GM21619 (cell line): ENCODE results near the gene COPG1.

Experiments used
- ATAC-seq: cut with Tn5 transposase; IDR thresholded peaks from one replicate; pipeline ENCODE4 v1.9.1; 2021; ENCODE audit not compliant: unreplicated experiment

COPG1 gene

DNA sequence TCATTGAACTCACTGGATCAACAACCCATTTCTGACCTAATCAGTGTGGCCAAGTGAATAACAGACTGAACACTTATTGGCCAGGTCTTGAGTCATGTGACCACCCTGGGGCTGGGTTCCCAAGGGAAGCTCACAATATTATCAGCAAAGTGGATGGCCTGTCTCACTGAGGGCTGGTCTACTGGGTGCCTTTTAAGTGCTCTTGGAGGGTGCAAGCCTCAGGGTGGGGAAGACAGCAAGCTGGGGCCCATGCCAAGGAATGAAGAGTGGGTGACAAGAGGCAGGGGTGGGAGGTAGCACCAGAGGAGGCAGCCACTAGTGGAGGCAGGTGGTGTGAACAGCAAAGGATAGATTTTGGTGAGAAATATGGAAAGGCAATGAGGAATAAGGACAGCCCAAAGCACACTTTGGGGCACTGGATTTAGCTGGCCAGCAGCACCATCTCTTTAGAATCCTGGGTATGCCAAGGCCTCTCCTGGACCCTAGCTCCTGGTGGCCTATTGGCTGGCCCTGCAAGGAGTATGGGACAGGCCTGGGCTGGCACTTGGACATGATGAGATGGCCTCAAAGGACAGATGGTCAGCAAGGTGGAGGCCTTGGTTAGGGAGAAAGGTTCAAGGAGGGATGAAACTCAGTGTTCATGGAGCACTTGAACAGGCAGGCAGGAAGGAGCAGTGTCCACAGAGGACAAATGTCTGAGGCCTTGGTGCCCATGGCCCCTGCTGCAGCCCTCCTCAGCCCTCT, 63.4 kb downstream of the COPG1 start:
- no peak for ATAC-seq

DNA sequence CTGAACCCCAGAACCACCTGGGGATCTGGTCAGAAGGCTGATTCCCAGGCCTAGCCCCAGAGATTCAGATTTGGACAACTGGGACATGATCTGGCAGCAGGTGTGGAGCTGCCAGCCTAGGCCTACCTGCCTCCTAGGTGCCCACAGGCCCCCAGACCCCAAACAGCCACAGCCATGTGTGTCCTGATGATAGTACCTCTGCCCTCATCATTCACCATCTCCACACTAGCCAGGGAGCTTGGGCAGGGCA, 63.9 kb downstream of the COPG1 start:
- ATAC-seq: no peak

DNA sequence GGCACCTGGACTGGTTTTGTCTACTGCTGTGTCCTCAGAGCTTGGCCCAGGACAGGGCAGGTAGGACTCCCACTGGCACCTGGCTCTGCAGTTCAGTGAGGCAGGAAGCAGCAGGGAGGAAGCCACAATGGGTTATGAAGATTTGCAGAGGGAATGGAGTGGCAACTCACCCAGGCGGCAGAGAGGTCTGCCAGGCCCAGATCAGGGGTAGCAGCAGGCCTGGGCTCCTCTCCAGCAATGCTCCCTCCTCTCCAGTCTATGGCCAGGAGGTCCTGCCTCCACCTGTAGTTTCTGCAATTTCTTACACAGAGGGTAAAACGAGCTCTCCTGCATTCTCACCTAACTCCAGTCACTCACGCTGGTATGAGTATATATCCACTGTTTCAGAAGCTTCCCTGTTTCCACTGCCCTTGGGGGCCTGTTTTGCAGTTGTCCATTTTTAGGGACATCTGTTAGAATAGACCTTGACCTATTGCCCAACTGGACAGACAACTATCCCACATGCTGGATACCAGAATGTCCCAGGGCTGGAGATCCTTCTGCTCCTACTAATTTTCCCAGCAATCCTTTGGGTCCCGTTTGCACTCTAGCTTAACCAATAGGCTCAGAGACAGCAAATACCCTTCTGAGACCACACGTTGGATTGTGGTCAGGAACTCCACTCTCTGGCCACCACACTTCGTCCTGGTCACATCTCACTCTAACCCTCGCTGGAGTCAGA, 64.4 kb downstream of the COPG1 start:
- ATAC-seq: no peak

DNA sequence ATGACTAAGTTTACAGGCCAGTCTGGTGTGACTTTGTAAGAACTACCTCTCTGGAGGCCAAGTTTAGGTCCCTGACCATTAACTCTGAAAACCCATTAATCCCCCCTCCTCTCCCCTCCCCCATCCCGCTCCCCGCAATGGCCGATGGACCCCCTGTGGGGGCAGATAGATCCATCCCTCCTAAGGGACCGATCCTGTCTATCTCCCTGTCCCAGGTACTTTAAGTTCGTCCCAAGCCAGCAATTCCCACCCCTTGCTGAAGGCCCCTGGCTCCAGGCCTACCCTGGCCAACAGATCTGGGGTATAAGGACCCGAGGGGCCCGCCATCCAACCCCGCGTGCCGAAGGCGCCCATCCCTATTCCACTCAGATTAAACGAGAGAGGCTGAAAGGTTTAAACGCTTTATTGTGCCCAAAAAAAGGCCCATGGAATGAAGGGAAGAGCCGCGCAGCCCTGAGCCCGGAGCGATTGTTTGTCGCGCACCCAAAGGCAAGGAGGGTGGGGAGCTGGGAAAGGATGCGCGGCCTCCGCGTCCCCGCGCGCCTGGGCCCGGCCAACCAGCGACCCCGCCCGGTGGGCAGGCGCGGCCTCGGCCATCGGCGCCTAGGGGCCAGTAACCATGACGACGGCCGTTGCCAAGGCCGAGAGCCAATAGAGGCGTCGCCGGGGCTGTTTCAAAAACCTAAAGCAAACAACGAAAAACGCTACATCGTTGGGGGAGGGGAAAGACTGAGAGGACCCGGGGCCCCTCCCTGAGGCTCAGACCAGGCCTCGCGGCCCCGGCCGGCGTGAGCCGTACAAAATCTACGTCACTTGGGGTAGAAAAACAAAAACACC, 65.2 kb downstream of the COPG1 start:
- ATAC-seq: peak; percentile 24

DNA sequence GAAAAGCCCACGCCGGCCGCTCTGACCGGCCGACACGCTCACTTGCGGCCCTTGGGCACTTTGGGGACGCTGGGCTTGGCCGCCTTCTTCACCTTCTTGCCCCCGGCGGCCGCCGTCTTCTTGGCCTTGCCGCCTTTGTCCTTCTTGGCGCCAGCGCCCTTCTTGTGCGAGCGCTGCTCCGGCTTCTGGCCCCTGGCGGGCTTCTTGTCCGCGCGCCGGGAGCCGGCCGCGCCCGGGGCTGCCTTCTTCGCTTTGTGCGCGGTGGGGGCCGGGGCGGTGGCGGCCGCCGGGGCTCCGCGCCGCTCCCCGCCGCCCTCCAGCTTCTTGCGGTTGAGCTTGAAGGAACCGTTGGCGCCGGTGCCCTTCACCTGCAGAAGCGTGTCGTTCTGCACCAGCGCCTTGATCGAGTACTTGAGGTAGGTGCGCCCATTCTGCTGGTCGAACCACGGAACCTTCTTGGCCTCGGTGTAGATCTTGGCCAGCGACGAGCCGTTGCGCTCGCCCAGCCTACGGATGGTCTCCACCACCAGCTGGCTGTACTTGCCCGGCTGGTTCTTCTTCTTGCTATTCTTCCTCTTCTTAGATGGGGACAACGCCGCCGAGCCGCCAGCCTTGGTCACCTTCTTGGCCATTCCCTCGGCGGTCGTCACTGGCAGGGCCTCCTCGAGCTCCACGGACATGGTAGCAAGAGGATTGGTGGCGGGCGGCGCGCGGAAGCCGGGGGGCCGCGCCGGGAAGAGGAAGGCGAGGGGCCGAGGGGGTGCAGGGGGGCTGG, 66.0 kb downstream of the COPG1 start:
- no peak for ATAC-seq

DNA sequence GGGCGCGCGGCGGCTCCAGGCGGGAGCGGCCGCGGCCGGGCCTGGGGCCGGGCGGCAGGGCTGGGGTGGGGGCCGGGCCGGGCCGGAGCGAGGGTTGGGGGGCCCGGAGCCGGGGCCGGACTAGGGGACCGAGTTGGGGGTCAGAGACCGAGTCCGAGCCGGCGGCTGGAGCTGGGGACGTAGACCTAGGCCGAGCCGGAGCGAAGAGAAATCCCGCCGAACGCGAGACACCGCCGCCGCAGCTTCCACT, 66.5 kb downstream of the COPG1 start:
- no peak for ATAC-seq

DNA sequence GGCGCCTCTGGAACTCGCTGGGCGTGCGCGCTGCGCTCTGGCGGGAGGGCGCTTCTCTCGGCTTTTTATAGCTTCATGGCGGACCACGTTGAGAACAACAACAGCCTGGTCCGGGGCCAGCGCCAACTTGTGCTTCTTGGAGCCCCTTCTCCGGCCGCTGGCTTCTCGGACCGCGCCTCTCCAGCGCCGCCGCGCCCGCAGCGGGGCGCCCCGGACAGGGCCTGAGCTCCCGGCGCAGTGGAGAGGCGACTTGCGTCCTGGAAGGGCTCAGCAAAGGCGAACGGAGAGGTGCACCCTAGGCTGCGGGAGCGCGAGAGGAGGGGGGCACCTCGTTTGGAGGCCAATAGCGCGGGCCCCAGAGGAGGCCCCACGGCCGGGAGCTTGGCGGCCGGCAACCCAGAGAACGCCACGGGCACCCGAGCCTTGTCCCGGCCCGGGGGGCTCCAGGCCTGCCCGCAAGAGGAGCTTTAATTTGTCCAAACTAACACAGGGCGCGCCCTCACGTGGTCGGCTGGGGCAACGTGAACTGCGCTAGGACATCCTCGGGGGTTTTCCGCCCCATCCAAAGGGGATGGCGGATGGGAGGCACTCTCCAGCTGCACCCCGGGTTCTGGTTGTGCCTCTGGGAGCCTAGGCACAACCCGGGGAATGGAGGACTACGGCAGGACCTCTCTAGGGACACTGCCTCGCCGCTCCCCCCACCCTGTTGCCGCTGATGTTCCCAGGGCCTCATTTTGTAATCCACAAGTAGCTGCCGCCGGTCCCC, 67.0 kb downstream of the COPG1 start:
- ATAC-seq: no peak

DNA sequence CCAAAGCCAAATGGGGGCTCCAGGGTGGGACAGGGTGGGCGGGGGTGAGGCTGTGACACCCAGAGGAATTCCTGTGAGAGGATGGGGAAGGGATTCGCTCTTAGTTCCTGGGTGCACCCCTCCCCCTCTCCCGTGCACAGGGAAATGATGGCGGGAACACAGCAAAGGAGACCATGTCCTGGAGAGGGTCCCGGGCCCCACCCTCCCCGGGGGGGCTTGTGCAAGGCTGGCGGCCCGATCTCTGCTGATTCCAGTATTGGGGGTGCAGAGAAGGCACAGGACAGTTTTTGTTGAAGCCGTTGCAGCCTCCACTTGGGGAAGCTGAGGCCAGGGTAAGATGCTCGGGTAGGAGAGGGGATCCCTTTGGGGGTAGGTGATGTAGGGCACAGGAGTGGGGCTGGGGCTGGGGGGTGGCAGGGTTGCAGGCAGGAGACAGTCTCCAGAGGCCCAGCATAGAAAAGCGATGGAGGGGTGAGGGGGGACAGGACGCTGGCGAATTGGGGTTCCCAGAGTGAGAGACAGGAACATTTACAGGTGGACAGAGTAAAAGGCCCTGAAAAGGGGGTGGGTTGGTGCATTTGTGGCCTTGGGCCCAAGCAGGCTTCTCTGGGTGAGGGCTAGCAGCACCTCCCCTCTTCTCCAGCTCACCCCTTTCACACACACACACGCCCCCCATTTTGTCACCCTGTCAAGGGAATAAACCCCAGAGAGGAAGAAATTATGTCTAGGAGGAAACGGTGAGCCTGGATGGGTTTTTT, 67.8 kb downstream of the COPG1 start:
- no peak for ATAC-seq

DNA sequence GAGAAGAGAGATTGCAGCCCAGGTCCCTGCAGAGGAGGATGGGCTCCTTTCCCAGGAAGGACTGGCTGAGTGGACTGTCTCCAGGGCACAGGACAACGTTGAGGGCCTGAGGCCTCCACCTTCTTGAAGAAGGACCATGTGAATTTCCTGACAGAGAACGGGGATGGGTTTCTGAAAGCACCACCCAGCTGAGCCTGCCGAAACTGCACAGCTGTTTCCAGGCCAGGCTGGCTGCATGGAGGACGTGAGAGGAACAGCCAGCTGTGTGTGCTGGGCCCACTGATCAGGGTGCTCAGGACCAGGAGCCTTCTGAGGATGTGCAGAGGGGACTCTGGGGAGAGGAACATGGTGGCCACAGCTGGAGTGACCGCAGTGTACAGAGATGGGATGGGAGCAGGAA, 68.4 kb downstream of the COPG1 start:
- no peak for ATAC-seq

DNA sequence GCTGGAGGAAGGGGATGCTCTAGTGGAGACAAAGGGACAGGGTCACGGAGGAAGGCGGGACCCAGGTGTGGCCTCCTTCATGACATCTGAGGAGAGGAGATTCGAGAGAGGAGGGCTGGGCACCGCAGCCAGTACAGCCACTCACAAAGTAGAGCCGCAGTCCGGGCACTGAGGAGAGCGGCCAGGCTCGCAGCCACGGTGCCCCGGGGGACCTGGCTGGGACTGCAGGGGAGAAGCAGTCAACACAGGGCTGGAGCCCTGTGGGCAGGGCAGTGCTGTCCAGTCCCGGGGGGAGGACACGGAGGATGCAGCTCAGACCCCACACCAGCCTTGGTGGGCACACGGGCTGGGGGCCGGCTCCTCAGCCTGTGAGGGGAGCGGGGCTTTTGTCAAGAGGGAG, 69.5 kb downstream of the COPG1 start:
- no peak for ATAC-seq

DNA sequence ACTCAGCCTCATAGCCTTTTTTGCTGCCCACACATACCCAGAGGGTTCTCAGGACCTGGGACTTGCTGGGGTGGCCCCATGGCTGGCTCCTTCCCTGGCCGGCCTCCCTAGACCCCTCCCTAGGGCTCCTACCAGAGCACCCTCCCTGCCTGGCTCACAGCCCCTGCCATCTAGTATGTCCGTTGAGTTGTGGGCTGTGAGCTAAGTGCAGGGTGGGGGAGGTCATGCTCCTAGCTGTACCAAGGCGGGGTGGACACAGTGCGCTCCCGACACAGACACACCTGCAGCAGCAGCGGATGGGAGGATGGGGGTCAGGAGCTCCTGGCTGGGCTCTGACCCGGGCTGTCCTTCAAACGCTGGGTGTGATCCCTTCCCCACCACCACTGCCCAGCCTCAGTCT, 70.9 kb downstream of the COPG1 start:
- ATAC-seq: no peak

DNA sequence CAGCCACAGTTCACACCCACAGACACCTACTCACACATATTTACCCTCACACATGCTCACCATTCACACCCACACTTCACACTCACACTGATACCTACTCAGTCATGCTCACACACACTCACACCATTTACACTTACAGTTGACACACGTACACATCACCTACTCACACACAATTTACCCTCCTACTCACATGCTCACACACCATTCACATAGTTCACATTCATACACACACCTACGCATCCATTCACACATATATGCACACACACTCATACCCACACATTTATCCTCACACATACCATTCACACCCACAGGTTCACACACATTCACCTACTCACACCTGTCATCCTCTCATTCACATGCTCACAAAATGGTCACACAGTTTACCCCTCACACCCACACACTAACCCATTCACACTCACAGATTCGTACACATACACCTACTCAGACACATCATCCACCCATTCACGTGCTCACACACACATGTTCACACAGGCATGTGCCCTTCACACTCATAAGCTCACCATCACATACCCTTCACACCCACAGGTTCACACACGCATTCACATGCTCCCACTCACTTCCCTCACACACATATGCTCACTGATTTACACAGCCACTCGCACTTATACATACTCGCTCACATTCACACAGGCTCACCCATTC, 71.5 kb downstream of the COPG1 start:
- no peak for ATAC-seq

DNA sequence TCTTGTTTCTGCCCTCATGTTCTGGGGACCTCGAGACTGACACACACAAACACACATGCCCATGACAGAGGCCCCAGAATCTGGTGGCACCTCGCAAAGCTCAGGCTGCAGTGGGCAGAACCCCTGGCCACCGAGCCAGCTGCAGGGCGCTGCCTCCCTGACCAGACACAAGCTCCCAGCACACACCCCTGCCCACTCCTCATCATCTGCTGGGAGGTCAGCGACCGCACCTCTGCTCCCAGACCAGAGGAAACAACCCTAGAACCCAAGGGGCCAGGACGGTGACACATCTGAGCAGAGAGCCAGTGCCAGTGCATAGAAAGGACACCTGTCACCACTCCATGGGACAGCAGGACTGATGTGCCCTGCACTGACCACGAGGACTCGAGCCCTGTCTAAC, 72.5 kb downstream of the COPG1 start:
- no peak for ATAC-seq

DNA sequence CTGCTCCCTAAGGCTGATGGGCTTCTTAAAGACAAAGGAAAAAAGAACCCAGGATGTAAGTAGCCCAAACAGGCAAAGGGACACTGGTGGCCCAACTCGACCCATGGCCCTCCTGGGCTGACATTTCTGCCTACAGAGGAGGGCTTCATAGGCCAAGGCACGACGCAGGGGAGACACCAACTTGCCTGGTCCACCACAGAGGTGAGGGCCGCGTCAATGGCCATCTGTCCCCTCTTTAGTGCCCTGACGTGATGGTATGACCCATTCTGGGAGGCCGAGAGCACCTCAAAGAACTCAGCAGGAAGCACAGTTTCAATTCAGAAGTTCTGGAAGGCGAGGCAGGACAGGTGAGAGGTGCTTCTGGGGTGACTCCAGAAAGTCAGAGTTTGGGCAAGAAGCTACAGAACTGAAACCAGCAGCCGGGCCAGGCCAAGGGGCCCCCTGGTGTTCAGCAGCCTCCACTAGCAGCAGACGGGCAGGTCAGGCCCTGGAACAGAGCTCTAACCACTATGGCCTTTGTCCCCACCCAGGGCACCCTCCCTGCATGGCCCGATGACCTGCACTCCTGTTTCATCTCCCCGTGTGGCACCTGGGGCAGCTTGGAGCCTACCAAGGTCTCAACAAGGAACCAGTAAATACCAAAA, 74.4 kb downstream of the COPG1 start:
- no peak for ATAC-seq

DNA sequence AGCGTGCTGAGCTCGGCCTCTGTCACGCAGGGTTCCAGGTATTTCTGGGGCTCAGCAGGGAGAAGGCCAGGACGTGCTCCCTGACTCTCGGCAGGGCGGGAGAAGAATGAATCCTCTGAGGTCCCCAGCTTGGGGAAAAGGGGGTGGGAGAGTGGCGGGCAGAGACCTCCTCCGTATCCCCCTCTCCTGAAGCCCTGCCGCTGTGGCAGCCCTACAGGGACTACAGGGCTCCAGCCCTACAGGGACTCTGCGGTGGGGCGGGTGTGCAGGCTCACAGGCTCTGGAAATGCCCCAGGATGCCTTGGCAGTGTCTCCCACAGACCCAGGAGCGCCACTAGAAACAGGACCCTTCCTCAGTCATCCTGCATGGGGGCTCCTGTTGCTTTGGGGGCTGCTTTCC, 75.4 kb downstream of the COPG1 start:
- no peak for ATAC-seq

DNA sequence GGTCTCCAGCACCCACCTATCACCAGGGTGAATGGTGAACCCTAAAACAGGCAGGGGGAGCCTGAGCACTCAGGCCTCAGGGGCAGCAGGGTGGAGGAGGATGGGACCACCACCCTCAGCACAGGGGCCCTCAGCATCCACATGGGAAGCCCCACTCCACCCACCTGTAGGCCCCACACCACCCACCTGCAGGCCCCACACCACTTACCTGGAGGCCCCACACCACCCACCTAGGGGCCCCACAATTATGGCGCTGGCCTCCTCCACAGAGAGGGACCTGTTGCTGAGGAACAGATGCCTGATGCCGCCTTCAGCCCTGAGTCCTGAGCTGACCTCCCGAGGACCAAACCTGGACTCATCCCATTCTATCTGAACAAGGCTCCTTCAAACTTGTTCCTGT, 76.0 kb downstream of the COPG1 start:
- no peak for ATAC-seq

DNA sequence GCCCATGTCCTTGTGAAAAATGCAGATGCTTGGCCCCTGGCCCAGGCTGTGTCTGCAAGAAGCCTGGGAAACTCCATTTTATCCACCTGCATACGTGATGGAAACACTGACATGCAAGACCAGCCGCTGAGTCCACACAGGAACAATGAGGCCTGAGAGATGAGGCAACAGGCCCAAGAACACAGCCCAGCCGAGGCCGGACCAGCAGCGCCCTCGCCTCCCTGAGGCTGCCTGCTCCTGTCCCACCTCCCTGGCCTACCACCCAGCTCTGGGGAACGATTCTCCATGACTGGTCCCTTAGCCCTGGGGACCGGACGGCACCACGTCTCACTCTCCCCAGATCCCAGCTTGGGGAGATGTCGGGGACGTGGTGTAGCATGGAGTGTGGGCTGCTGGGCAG, 76.7 kb downstream of the COPG1 start:
- no peak for ATAC-seq

DNA sequence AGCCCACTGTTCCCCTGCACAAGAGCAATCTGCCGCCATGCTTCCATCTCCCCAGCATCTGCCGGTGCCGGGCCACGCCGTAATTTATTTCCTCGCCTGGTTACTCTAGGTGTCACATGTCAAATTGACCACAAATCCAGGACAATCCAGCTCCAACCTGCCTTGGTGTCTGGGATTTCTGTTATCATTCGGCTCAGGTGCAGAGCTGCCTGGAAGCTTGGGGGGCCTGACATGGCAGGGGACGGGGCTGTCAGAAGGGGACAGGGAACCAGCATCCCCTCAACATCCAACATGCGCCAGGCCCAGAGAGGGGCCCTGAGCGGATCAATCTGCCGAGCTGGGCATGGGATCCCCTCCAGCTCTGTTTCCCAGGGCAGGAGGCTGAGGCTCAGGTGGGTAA, 77.2 kb downstream of the COPG1 start:
- ATAC-seq: no peak
